GM10266 (cell line): ENCODE data around the gene SMIM1.

ENCODE experiments used
- DNase-seq: peaks from one replicate; pipeline ENCODE4 v3.0.0; 2012; ENCODE audit errors: extremely low spot score
- CTCF ChIP-seq: IDR thresholded peaks from 2 replicates; pipeline ENCODE4 v1.5.1; 2012; ENCODE audit warnings: mild to moderate bottlenecking, low read depth; ENCODE audit not compliant: control insufficient read depth, insufficient read depth; ENCODE audit errors: missing control alignments

The SMIM1 gene

GRCh38 chr1:3761296-3762010 is 11.1 kb upstream of the SMIM1 start:
- no peak for DNase-seq
- no peak for TF ChIP-seq CTCF

GRCh38 chr1:3762151-3762872 is 10.2 kb upstream of the SMIM1 start:
- TF ChIP-seq CTCF: no peak
- DNase-seq: no peak

- TF ChIP-seq CTCF: no peak
- DNase-seq: no peak
Observed at GRCh38 chr1:3762873-3763228, 9.7 kb upstream of the SMIM1 start.

- TF ChIP-seq CTCF: no peak
- DNase-seq: no peak
Observed at GRCh38 chr1:3763351-3764125, 9.0 kb upstream of the SMIM1 start.

GRCh38 chr1:3767328-3767925 is 5.1 kb upstream of the SMIM1 start:
- TF ChIP-seq CTCF: no peak
- DNase-seq: no peak

- DNase-seq: no peak
- TF ChIP-seq CTCF: no peak
Observed at GRCh38 chr1:3768811-3769390, 3.6 kb upstream of the SMIM1 start.
